Spleen (tissue), 11 donors: ENCODE results near the gene BPIFB1. TPM values are rescaled to one million over a fixed set of nuclear protein-coding genes. Genes with fewer than 3 reads are reported as not detected.

Source experiments
- DNase-seq: peaks from one replicate; pipeline ENCODE4 v3.0.0-alpha.2; 2020
- H3K27ac ChIP-seq, 8 donors: fragments of 200-600 bp; sonication (generic) in 7 of 8; 1 replicate in 4 of 8; 2 replicates in 4 of 8; pipeline versions ENCODE4 v1.5.0 to v1.8.0; 2016 to 2021; ENCODE audit warnings: inconsistent platforms in 4 of 8, mild to moderate bottlenecking in 4 of 8, moderate library complexity in 1 of 8
- H3K27me3 ChIP-seq, 7 donors: fragments of 200-600 bp; sonication (generic) in 6 of 7; replicated peaks in 1 of 7; 1 replicate in 4 of 7; 2 replicates in 3 of 7; pipeline versions ENCODE4 v1.5.0 to v1.8.0; 2016 to 2021; ENCODE audit warnings: inconsistent platforms in 3 of 7, mild to moderate bottlenecking in 1 of 7
- H3K36me3 ChIP-seq, 6 donors: fragments of 200-600 bp; sonication (generic) in 5 of 6; 1 replicate in 4 of 6; 2 replicates in 2 of 6; pipeline versions ENCODE4 v1.5.0 to v1.8.0; 2016 to 2021; ENCODE audit warnings: inconsistent platforms in 2 of 6
- H3K4me1 ChIP-seq, 6 donors: fragments of 200-600 bp; sonication (generic) in 5 of 6; 1 replicate in 3 of 6; 2 replicates in 3 of 6; pipeline versions ENCODE4 v1.5.0 to v1.8.0; 2016 to 2021; ENCODE audit warnings: inconsistent platforms in 3 of 6
- H3K4me3 ChIP-seq, 8 donors: fragments of 200-600 bp; sonication (generic) in 7 of 8; 1 replicate in 4 of 8; 2 replicates in 4 of 8; pipeline versions ENCODE4 v1.5.0 to v1.8.0; 2016 to 2021; ENCODE audit warnings: inconsistent platforms in 4 of 8, mild to moderate bottlenecking in 4 of 8, moderate library complexity in 2 of 8
- H3K9me3 ChIP-seq, 8 donors: fragments of 200-600 bp; sonication (generic) in 7 of 8; 1 replicate in 4 of 8; 2 replicates in 4 of 8; pipeline versions ENCODE4 v1.5.0 to v1.8.0; 2016 to 2021; ENCODE audit warnings: inconsistent platforms in 4 of 8
- POLR2A ChIP-seq, 3 donors: fragments of 450-650 bp; IDR thresholded peaks; one replicate each; pipeline ENCODE4 v1.5.1; 2017; ENCODE audit warnings: antibody characterized with exemption in 3 of 3, mild to moderate bottlenecking in 1 of 3
- POLR2AphosphoS5 ChIP-seq, 3 donors: sonication (generic); formaldehyde crosslinking; IDR thresholded peaks; one replicate each; pipeline ENCODE4 v1.5.1; 2017; ENCODE audit warnings: antibody characterized with exemption in 3 of 3
- WGBS, 5 donors: extraction: QIAGEN DNeasy Blood & Tissue Kit in 3 of 5; methylation state at CpG; one replicate each; pipeline versions ENCODE4 v1.1.5 to v1.1.7; 2013 to 2018; 5-methylcytosine and 5-hydroxymethylcytosine counted together
- intact Hi-C: fragments of 100-400 bp; cut with DNase I; formaldehyde crosslinking; loops from one replicate; pipeline ENCODE4 v1.15.0; 2023; ENCODE audit warnings: low total_unique reads
- polyA plus RNA-seq, 3 donors: library from polyadenylated mRNA; stranded (reverse); fragments of 200-250 nt; gene quantifications; one replicate each; pipeline ENCODE4 v1.2.1, GENCODE V29; 2013
- total RNA-seq, 7 donors: library from RNA; depleted of rRNA in 3 of 7; stranded (reverse); fragments of >200 nt in 3 of 7; fragmentation: NEBNext Ultra II Directional in 4 of 7; extraction: Animal tissue kit (Norgen Biotek cat#: 25700) in 4 of 7; gene quantifications; one replicate each; pipeline versions ENCODE4 v1.1.0 to v1.2.1, GENCODE V29; 2016 to 2021
- TF ChIP-seq, protein P1 (sequence below), 11 experiments: fragments of 200-600 bp in 7 of 11; fragments of 450-650 bp in 4 of 11; sonication (generic) in 4 of 11; IDR thresholded peaks in 8 of 11; conservative IDR thresholded peaks in 3 of 11; 1 replicate in 7 of 11; 2 replicates in 4 of 11; pipeline versions ENCODE4 v1.4.0 to v1.8.0; 2016 to 2021; ENCODE audit warnings: antibody characterized with exemption in 11 of 11, inconsistent platforms in 4 of 11, mild to moderate bottlenecking in 1 of 11
- donor health status: healthy with polysubstance abuse.
- donor health status: DM: no; HTN: no; CAD: no; lungs with moderate emphysema.
- donor health status: DM: no; HTN: no; CAD: no.
- donor health status: Bipolar disorder and iron deficiency.
- donor health status: healthy.
- donor health status: DM: no; HTN: no; CAD: no.
- donor health status: DM: yes; HTN: yes; CAD: no.

Gene BPIFB1
- total and polyA plus RNA-seq, 10 donors: 0.06 TPM; not detected in 8

DNA sequence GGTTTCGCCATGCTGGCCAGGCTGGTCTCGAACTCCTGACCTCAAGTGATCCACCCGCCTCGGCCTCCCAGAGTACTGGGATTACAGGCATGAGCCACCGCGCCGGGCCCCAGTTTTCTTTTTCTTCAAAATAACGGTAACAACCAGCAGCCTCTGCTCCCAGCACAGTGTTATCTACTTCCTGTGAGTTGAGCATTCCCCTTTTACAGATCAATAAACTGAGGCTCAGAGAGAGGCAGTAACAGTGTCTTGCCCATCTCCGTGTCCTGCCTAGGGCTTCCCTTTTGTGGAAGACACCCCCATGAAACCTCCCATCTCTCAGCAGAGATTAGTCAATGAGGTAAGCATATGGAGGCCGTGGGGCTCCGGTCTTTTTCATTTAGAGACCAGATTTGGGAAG, 29.6 kb downstream of the BPIFB1 start:
- WGBS, 5 donors: 88 to 94% (median 91%) methylated on average over 11 of the region's 11 CpGs

DNA sequence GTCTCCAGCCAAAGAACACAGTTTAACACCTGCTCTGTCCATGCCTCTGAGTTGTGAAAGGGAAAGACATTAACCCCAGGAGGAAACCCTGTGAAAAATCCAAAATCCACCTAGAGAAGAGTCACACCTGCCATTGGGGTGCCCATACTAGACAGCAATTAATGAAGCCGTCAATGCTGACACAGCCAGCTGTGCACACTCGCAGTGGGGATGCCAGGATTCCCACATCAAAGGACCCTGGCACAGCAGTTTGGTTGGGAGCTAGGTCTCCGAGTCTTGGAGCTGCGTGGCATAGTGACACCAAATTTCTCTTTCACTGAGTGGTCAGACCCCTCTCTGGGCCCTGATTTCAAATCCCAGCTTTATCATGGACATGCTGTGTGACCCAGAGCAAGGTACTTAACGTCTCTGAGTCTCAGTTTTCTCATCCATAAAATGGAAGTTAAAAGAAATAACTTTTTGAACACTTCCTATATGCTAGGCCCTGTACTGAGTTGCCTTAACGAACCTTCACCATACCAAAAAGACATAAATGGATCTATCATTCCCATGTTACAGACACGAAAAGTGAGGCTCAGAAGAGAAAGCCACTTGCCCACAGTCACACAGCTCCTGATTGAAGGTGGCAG, 30.8 kb downstream of the BPIFB1 start:
- no peaks in the 10 kb centered on the region for H3K36me3 ChIP-seq
- peaks cover 0 to 8% (median 0%) of the 10 kb centered on the region in 6 donors for H3K4me1 ChIP-seq
- peaks cover 0 to 21% (median 0%) of the 10 kb centered on the region in 7 donors for H3K27me3 ChIP-seq
- H3K27ac ChIP-seq: no peak overlapping the region
- TF ChIP-seq POLR2AphosphoS5 (IDR thresholded peaks at IDR 0.05) (no peak), POLR2A (IDR thresholded peaks at IDR 0.05) (no peak)
- TF ChIP-seq, protein P1, sequence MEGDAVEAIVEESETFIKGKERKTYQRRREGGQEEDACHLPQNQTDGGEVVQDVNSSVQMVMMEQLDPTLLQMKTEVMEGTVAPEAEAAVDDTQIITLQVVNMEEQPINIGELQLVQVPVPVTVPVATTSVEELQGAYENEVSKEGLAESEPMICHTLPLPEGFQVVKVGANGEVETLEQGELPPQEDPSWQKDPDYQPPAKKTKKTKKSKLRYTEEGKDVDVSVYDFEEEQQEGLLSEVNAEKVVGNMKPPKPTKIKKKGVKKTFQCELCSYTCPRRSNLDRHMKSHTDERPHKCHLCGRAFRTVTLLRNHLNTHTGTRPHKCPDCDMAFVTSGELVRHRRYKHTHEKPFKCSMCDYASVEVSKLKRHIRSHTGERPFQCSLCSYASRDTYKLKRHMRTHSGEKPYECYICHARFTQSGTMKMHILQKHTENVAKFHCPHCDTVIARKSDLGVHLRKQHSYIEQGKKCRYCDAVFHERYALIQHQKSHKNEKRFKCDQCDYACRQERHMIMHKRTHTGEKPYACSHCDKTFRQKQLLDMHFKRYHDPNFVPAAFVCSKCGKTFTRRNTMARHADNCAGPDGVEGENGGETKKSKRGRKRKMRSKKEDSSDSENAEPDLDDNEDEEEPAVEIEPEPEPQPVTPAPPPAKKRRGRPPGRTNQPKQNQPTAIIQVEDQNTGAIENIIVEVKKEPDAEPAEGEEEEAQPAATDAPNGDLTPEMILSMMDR (IDR thresholded peaks at IDR 0.05 in 8 of 11, conservative IDR thresholded peaks at IDR 0.05 in 3 of 11): no peak
- 76 to 87% (median 83%) methylated on average over 7 of the region's 7 CpGs for WGBS, 5 donors
- H3K4me3 ChIP-seq: no peak overlapping the region
- DNase-seq: no peak
- H3K9me3 ChIP-seq: no peaks in the 10 kb centered on the region
- intact Hi-C loops: no loop called here

More for the DNA sequence above, 29.6 kb downstream of the BPIFB1 start:
- TF ChIP-seq POLR2AphosphoS5 (IDR thresholded peaks at IDR 0.05) (no peak), POLR2A (IDR thresholded peaks at IDR 0.05) (no peak)
- TF ChIP-seq, protein P1 (IDR thresholded peaks at IDR 0.05 in 8 of 11, conservative IDR thresholded peaks at IDR 0.05 in 3 of 11): no peak
- Histone ChIP-seq H3K27me3 (peaks cover 0 to 13% (median 0%) of the 10 kb centered on the region in 7 donors), H3K9me3 (no peaks in the 10 kb centered on the region), H3K36me3 (no peaks in the 10 kb centered on the region), H3K27ac (no peak overlapping the region), H3K4me3 (no peak overlapping the region), H3K4me1 (peaks cover 0 to 8% (median 0%) of the 10 kb centered on the region in 6 donors)
- intact Hi-C loops: no loop called here
- DNase-seq: no peak

DNA sequence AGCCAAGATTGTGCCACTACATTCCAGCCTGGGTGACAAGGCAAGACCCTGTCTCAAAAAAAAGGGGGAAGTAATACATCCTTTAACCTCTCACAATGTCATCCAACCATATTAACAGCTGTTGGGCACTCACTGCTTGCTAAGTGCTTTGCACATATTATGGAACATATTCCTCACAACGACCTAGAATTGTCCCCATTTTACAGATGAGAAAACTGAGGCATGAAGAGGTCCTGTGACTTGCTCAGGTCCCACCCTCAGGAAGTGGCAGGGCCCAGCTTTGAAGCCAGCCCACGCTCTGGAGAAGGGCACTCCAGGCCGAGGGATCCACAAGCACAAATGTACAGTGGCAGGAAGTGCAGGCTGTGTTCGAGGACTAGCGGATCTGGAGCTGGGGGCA, 33.3 kb downstream of the BPIFB1 start:
- WGBS, 5 donors: 69 to 77% (median 74%) methylated on average over 5 of the region's 5 CpGs
- intact Hi-C loops: no loop called here
- TF ChIP-seq POLR2A (IDR thresholded peaks at IDR 0.05) (no peak), POLR2AphosphoS5 (IDR thresholded peaks at IDR 0.05) (no peak)
- TF ChIP-seq, protein P1 (IDR thresholded peaks at IDR 0.05 in 8 of 11, conservative IDR thresholded peaks at IDR 0.05 in 3 of 11): no peak

DNA sequence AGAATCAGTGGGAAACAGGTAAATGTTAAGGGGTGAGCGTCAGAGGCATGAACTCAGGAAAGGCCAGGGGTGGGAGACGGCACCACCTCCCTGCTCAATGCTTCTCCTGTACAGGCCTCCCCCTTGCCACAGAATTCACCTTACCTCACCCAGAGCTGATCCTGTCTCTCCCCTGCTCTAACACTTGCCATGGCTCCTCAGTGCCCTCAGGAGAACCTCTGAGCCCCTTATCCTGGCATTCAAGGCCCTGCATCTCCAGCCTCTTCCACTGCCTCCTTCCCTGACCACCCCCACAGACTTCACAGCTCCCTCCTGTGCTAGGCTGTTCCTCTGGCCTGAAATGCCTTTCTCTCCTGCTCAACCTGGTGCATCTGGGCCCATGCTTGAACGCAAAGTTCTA, 33.9 kb downstream of the BPIFB1 start:
- no peak for DNase-seq
- Histone ChIP-seq H3K9me3 (no peaks in the 10 kb centered on the region), H3K27ac (no peak overlapping the region), H3K4me1 (peaks cover 0 to 3% (median 0%) of the 10 kb centered on the region in 6 donors), H3K27me3 (peaks cover 0 to 36% (median 0%) of the 10 kb centered on the region in 7 donors), H3K4me3 (no peak overlapping the region), H3K36me3 (no peaks in the 10 kb centered on the region)
- intact Hi-C loops: no loop called here
- WGBS, 5 donors: 86 to 96% (median 90%) methylated on average over 3 of the region's 3 CpGs
- TF ChIP-seq POLR2AphosphoS5 (IDR thresholded peaks at IDR 0.05) (no peak), POLR2A (IDR thresholded peaks at IDR 0.05) (no peak)
- TF ChIP-seq, protein P1 (IDR thresholded peaks at IDR 0.05 in 8 of 11, conservative IDR thresholded peaks at IDR 0.05 in 3 of 11): no peak

More for the DNA sequence above, 33.3 kb downstream of the BPIFB1 start:
- Histone ChIP-seq H3K27me3 (peaks cover 0 to 32% (median 0%) of the 10 kb centered on the region in 7 donors), H3K27ac (no peak overlapping the region), H3K36me3 (no peaks in the 10 kb centered on the region), H3K4me3 (no peak overlapping the region), H3K4me1 (peaks cover 0 to 3% (median 0%) of the 10 kb centered on the region in 6 donors), H3K9me3 (no peaks in the 10 kb centered on the region)
- no peak for DNase-seq
